ENCODE results near the gene AFAP1.

The AFAP1 gene

GRCh38 chr4:7735395-7735794 lies 204.3 kb downstream of the AFAP1 start:
- no peak for DNase-seq (ENCODE audit: low spot score)
- no peak for TF ChIP-seq CTCF (IDR thresholded peaks at IDR 0.05)
- Histone ChIP-seq H3K27ac (no peak overlapping the region), H3K4me3 (no peak overlapping the region)

- no peak for DNase-seq (ENCODE audit: low spot score)
- TF ChIP-seq CTCF (IDR thresholded peaks at IDR 0.05), result no peak
- H3K27ac ChIP-seq, result no peak overlapping the region
- no peak overlapping the region for H3K4me3 ChIP-seq
Measured at GRCh38 chr4:7734651-7735260, 204.9 kb downstream of the AFAP1 start.

- no peak overlapping the region for H3K27ac ChIP-seq
- no peak overlapping the region for H3K4me3 ChIP-seq
- no peak for DNase-seq (ENCODE audit: low spot score)
- no peak for TF ChIP-seq CTCF (IDR thresholded peaks at IDR 0.05)
Measured at GRCh38 chr4:7733801-7734650, 205.6 kb downstream of the AFAP1 start.

GRCh38 chr4:7733201-7733600 lies 206.5 kb downstream of the AFAP1 start:
- DNase-seq (ENCODE audit: low spot score), result no peak
- Histone ChIP-seq H3K4me3 (no peak overlapping the region), H3K27ac (no peak overlapping the region)

GRCh38 chr4:7732263-7732662 lies 207.4 kb downstream of the AFAP1 start:
- no peak for DNase-seq (ENCODE audit: low spot score)
- no peak for TF ChIP-seq CTCF (IDR thresholded peaks at IDR 0.05)
- no peak overlapping the region for H3K4me3 ChIP-seq
- H3K27ac ChIP-seq, result no peak overlapping the region

More at GRCh38 chr4:7733201-7733600, 206.5 kb downstream of the AFAP1 start:
- no peak for TF ChIP-seq CTCF (IDR thresholded peaks at IDR 0.05)

- TF ChIP-seq CTCF (IDR thresholded peaks at IDR 0.05), result no peak
- DNase-seq (ENCODE audit: low spot score), result no peak
- no peak overlapping the region for H3K4me3 ChIP-seq
- no peak overlapping the region for H3K27ac ChIP-seq
Measured at GRCh38 chr4:7731437-7731836, 208.2 kb downstream of the AFAP1 start.

- H3K4me3 ChIP-seq, result no peak overlapping the region
- TF ChIP-seq CTCF (IDR thresholded peaks at IDR 0.05), result no peak
- H3K27ac ChIP-seq, result no peak overlapping the region
- DNase-seq (ENCODE audit: low spot score), result no peak
Measured at GRCh38 chr4:7727749-7728148, 211.9 kb downstream of the AFAP1 start.
